Central memory CD8-positive, alpha-beta T cell (primary cell): ENCODE data around the gene GOLGA6D.
A peak's percentile ranks its signal among the peaks of the same experiment; 100 is the strongest.
"Not testable (repeated sequence)": the region's sequence is repeated elsewhere in the genome, so short reads cannot be mapped to it uniquely, and the experiment has no call there.

Experiments
- ATAC-seq: fragments of 150-1000 bp; cut with Tn5 transposase; replicated peaks from 2 replicates; pipeline ENCODE4 v1.10.0; 2022; ENCODE audit warnings: mild to moderate bottlenecking, moderate FRiP score, moderate number of reproducible peaks; ENCODE audit not compliant: poor library complexity, severe bottlenecking; ENCODE audit errors: extremely low read depth
- DNase-seq, 2 donors: peaks; one replicate each; pipeline ENCODE4 v3.0.0; 2021; ENCODE audit warnings: low spot score in 2 of 2
- H3K27ac Mint-ChIP-seq: one replicate; pipeline ENCODE4 v1.8.0; 2022; ENCODE audit warnings: low read depth, mild to moderate bottlenecking, moderate library complexity, mixed read lengths
- H3K27me3 Mint-ChIP-seq: one replicate; pipeline ENCODE4 v1.8.0; 2022; ENCODE audit warnings: mixed read lengths
- H3K36me3 Mint-ChIP-seq: one replicate; pipeline ENCODE4 v1.8.0; 2022; ENCODE audit warnings: mild to moderate bottlenecking, moderate library complexity, mixed read lengths; ENCODE audit not compliant: insufficient read depth
- H3K4me1 Mint-ChIP-seq: one replicate; pipeline ENCODE4 v1.8.0; 2022; ENCODE audit warnings: mixed read lengths
- H3K4me3 Mint-ChIP-seq: one replicate; pipeline ENCODE4 v1.8.0; 2022; ENCODE audit warnings: mild to moderate bottlenecking, moderate library complexity, mixed read lengths
- H3K9me3 Mint-ChIP-seq: one replicate; pipeline ENCODE4 v1.8.0; 2022; ENCODE audit warnings: mixed read lengths

Gene GOLGA6D

DNA sequence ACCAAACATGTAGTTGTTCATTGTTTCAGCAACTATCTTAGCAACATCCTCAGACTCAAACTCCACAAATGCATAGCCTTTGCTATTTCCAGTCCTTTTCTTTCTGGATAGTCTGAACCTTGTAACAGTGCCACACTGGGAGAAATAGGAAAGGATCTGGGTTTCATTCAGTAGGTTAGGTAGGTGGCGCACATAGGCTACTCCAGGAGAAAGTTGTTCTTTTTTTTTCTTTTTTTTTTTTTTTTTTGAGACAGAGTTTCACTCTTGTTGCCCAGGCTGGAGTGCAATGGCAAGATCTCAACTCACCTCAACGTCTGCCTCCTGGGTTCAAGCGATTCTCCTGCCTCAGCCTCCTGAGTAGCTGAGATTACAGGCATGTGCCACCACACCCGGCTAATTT lies 30.4 kb upstream of the GOLGA6D start:
- H3K27ac Mint-ChIP-seq, H3K4me1 Mint-ChIP-seq, H3K9me3 Mint-ChIP-seq, DNase-seq, H3K4me3 Mint-ChIP-seq, ATAC-seq, H3K36me3 Mint-ChIP-seq: not testable (repeated sequence)
- peaks cover 51% of the 10 kb centered on the region for H3K27me3 Mint-ChIP-seq

DNA sequence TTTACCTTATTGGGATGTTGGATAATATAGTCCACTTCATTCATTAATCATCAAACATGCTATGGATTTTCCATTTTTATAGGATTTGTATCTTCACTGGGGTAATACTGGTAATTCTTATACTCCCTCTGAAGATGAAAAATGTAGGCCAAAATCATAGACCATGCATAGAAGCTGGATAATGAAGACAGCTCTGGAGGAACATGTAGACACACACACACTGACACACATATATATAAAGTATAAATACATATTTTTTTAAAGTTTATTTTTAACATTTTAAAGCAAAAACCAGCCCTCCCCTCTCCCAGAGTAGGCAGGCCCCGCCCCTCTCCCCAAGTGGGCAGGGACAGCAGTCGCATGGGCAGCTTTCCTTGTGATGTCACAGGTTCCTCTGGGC lies 24.6 kb upstream of the GOLGA6D start, which contains the start of gene GOLGA6C:
GOLGA6C (plus strand) TSS at position 301 of the 400 bp plus-strand sequence. CDS start 265 bp downstream, outside the sequence.
- not testable (repeated sequence) for H3K27me3 Mint-ChIP-seq, DNase-seq, H3K27ac Mint-ChIP-seq, H3K36me3 Mint-ChIP-seq, ATAC-seq, H3K4me1 Mint-ChIP-seq, H3K4me3 Mint-ChIP-seq, H3K9me3 Mint-ChIP-seq

DNA sequence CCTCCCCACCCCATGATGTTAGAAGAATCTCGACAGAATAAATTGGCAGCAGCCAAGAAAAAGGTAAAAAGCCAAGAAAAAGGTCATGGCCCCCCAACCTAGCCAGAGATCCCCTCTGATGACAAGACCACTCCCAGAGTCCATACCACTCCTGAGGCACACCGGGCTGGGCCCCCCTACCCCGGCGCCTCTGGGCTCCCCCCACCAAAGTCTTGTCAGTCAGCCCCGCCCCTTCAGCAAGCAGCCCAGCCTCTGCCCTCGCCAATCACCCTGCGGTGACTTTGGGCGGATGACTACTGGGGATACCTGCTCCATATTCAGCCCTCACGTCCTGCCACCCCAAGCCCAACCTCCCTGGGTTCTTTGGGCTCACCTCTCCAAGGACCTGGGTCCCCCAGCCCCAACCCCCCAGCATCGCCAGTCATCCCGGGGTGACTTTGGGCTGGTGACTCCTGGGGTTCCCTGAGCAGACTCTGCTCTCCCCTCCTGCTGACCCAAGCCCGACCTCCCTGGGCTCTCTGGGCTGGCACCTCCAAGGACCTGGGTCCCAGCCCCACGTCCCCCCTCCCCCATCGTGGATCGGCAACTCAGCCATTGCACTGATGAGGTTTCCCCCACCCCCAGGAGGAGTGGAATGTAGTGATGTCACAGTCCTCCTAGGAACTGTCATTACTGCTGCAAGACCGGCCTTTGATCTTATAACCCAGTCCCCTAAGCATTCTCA lies 23.9 kb upstream of the GOLGA6D start:
- H3K4me3 Mint-ChIP-seq, H3K9me3 Mint-ChIP-seq, H3K27me3 Mint-ChIP-seq, DNase-seq, H3K4me1 Mint-ChIP-seq, H3K36me3 Mint-ChIP-seq, H3K27ac Mint-ChIP-seq, ATAC-seq: not testable (repeated sequence)

DNA sequence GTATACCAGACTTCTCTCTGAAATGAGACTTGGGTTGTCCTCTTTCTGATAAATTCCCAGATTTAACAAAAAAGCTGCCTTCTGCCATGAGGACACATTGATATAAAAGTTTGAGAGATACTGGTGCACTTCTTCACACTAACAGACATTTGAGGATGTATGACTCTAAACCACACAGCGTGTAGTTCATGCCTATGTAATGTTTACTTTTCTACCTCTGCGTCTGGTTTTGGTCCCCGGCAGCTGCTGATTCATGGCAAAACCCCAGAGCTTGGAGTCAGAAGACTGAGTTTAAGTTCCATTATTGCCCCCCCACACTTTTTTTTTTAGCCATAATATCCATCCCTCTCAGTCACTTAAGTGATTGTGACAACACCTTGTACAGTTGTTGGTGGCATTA lies 22.8 kb upstream of the GOLGA6D start:
- ATAC-seq, H3K4me1 Mint-ChIP-seq, H3K27ac Mint-ChIP-seq, H3K4me3 Mint-ChIP-seq, H3K27me3 Mint-ChIP-seq, H3K9me3 Mint-ChIP-seq, DNase-seq, H3K36me3 Mint-ChIP-seq: not testable (repeated sequence)

DNA sequence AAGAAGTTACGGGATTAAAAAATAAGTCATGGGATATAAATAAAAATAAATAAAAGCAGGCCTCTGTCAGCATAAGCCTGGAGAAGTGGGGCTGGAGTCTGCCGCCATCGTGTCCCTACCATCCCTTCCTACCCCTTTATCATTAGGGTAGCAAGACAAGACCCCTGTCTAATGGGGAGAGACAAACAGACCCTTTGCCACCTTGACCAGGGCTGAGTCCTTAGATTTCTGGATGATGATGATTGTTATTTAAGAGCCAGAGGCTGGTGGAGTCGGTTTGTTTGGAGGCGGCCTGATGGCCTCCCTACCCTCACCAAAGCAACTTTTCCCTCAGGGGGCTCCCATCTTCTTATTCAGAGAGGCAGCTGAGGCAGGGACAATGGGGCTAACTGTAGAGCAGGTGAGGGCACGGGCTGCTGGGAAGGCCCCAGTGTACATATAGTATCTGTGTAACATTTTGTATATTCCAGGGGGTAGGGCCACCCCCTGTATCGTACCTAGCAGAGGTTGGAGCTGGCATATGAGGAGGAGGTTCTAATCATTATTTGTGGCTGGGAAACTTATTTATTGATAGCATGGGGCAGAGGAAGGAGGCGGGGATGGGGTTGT lies 8.8 kb upstream of the GOLGA6D start:
- not testable (repeated sequence) for H3K27ac Mint-ChIP-seq, H3K9me3 Mint-ChIP-seq, ATAC-seq, H3K4me3 Mint-ChIP-seq, H3K4me1 Mint-ChIP-seq, H3K27me3 Mint-ChIP-seq, H3K36me3 Mint-ChIP-seq, DNase-seq

DNA sequence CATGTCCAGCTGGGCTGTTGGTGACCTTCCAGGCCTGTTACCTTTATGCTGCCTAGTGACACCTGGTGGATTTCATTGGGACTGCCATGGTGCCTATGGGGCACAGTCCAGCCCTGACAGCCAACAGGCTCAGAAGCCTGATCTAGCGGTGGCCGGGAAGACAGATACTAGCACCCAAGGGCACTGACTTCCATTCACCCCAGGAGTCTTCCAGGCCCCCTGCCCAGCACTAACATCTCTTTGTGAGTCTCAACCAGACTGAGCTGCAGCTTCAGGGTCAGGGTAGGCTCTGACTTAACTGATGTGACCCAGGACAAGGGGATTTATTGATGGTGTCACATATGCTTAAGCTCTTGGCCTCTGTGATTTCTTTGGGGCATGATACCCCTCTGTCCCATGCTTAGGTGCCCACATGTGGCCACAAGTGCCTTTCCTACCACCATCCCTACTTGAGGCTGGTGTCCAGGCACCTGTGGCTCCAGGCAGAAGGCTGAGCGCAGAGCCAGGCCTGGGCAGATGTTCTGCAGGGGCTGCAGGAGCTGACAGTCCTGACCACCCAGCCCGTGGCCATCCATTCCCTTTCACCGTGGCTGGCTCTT lies 8.0 kb upstream of the GOLGA6D start:
- H3K4me3 Mint-ChIP-seq, H3K27ac Mint-ChIP-seq, H3K36me3 Mint-ChIP-seq, H3K27me3 Mint-ChIP-seq, H3K9me3 Mint-ChIP-seq, H3K4me1 Mint-ChIP-seq: not testable (repeated sequence)
- DNase-seq (peak; percentile 41 to 51), ATAC-seq (peak; percentile 72)

DNA sequence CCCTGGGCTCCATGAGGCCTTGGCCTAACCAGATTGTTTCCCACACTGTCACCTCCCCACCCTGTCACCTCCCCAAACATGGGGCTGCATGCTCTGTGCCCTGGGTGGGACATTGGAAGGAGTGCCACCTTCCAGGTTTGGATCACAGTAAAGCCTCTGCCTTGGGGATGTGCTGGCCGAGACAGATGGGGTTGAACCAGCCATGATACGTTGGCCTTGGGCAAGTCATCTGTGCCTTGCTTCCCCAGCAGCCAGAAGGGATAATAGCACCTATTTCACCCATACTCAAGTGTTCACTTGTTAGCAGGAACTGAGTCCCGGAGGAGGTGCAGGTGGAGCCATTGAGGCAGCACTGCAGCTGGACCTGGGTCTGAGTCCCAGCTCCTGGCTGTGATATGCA lies 7.0 kb upstream of the GOLGA6D start:
- H3K4me3 Mint-ChIP-seq, H3K4me1 Mint-ChIP-seq, H3K27ac Mint-ChIP-seq, H3K36me3 Mint-ChIP-seq, ATAC-seq, H3K9me3 Mint-ChIP-seq, H3K27me3 Mint-ChIP-seq: not testable (repeated sequence)
- DNase-seq, result peak in 1 of 2 donors; percentile 11

DNA sequence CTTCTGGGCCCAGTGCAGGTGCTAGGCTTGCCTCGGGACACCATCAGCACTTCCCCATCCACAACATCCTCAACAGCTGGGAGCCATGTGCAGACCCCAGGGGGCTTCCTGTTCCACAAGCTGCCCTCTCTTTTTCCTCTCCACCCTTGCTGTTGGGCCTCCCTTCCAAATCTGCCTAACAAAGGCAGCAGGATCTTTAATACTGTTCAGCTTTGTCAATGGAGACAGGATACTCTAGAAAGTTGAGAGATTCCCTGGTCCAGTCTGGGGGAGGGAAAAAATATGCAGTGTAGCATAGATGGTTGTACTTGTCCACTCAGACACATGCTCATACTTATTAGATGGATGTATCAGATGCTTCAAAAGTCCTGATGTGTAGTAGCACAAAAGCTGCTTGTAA lies 4.1 kb upstream of the GOLGA6D start:
- H3K27ac Mint-ChIP-seq, ATAC-seq, DNase-seq: not testable (repeated sequence)

DNA sequence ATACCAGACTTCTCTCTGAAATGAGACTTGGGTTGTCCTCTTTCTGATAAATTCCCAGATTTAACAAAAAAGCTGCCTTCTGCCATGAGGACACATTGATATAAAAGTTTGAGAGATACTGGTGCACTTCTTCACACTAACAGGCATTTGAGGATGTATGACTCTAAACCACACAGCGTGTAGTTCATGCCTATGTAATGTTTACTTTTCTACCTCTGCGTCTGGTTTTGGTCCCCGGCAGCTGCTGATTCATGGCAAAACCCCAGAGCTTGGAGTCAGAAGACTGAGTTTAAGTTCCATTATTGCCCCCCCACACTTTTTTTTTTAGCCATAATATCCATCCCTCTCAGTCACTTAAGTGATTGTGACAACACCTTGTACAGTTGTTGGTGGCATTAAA lies 1.5 kb downstream of the GOLGA6D start:
- not testable (repeated sequence) for ATAC-seq, H3K27ac Mint-ChIP-seq, H3K9me3 Mint-ChIP-seq, H3K4me1 Mint-ChIP-seq, DNase-seq, H3K4me3 Mint-ChIP-seq, H3K36me3 Mint-ChIP-seq, H3K27me3 Mint-ChIP-seq

More for the DNA sequence above, 4.1 kb upstream of the GOLGA6D start:
- H3K4me1 Mint-ChIP-seq, H3K27me3 Mint-ChIP-seq, H3K4me3 Mint-ChIP-seq, H3K36me3 Mint-ChIP-seq, H3K9me3 Mint-ChIP-seq: not testable (repeated sequence)

DNA sequence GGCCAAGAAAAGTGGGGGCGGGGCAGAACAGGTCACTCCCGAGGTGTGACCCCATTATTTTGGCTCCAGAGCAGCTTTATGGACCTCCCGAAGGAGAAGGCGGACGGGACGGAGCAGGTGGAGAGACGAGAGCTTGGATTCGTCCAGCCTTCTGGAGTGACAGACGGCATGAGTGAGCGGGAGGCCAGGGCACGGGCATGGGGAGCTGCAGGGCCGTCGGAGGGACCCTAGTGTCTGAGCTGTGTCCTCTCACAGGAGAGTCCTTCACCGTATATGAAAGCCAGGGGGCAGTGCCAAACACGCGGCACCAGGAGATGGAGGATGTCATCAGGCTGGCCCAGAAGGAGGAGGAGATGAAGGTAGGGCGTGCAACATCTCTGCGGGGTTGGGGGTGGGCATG lies 11.0 kb downstream of the GOLGA6D start:
- not testable (repeated sequence) for H3K27me3 Mint-ChIP-seq, H3K36me3 Mint-ChIP-seq, H3K4me3 Mint-ChIP-seq, H3K4me1 Mint-ChIP-seq, H3K9me3 Mint-ChIP-seq, ATAC-seq, H3K27ac Mint-ChIP-seq, DNase-seq

DNA sequence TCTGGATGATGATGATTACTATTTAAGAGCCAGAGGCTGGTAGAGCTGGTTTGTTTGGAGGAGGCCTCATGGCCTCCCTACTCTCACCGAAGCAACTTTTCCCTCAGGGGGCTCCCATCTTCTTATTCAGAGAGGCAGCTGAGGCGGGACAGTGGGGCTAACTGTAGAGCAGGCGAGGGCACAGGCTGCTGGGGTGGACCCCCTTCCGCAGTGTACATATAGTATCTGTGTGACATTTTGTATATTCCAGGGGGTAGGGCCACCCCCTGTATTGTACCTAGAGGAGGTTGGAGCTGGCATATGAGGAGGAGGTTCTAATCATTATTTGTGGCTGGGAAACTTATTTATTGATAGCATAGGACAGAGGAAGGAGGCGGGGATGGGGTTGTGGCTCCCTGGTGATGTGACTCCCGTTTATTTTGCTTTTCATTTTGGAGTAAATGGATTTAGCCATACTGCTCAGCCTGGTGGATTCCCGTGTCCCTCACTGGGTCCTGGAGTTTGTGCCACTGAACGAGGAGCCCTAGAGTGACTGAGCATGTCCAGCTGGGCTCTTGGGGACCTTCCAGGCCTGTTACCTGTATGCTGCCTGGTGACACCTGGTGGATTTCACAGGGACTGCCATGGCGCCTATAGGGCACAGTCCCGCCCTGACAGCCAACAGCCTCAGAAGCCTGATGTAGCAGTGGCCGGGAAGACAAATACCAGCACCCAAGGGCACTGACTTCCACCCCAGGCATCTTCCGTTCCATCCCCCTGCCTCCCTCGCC lies 16.1 kb downstream of the GOLGA6D start:
- H3K27me3 Mint-ChIP-seq, result peaks cover 15% of the 10 kb centered on the region
- H3K4me3 Mint-ChIP-seq, H3K9me3 Mint-ChIP-seq, H3K27ac Mint-ChIP-seq, H3K36me3 Mint-ChIP-seq, H3K4me1 Mint-ChIP-seq, DNase-seq: not testable (repeated sequence)
- ATAC-seq, result peak; percentile 94

DNA sequence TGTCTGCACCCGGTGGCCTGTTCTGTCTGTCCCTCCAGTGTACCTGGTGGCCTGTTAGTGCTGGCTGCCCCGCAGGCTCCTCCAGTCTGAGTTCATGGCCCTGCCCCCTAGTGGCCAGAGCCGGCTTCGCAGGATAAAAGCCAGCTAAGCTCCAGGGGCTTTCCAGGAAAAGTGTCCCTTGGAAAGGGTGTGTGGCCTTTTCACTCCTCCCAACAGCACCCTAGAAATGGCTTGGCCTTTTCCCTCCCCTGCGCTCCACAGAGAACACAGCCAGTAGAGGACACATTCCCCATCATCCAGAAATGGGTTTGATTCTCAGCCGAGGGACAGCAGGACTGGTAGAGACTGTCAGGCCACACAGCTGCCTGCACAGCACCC lies 16.7 kb downstream of the GOLGA6D start:
- H3K27me3 Mint-ChIP-seq, result peaks cover 21% of the 10 kb centered on the region
- ATAC-seq (peak; percentile 86), DNase-seq (peak; percentile 35 to 47)
- H3K27ac Mint-ChIP-seq, H3K9me3 Mint-ChIP-seq, H3K4me3 Mint-ChIP-seq, H3K4me1 Mint-ChIP-seq, H3K36me3 Mint-ChIP-seq: not testable (repeated sequence)
